IMR-90 (cell line): ENCODE data around the gene FLII.

ENCODE experiments used
- BHLHE40 ChIP-seq: fragments of 150-350 bp; IDR thresholded peaks from 2 replicates; pipeline ENCODE4 v1.6.1; 2016; ENCODE audit warnings: mild to moderate bottlenecking, low read depth, low read length
- CEBPB ChIP-seq: IDR thresholded peaks from 2 replicates; pipeline ENCODE4 v1.6.1; 2012; ENCODE audit warnings: low read depth, low read length, improper control_type of control experiment
- CHD1 ChIP-seq: IDR thresholded peaks from 2 replicates; pipeline ENCODE4 v1.6.1; 2012; ENCODE audit warnings: low read depth, low read length, improper control_type of control experiment
- MAZ ChIP-seq: IDR thresholded peaks from 2 replicates; pipeline ENCODE4 v1.6.1; 2012; ENCODE audit warnings: low read depth, mild to moderate bottlenecking, low read length, improper control_type of control experiment, moderate library complexity, borderline replicate concordance
- MXI1 ChIP-seq: IDR thresholded peaks from 2 replicates; pipeline ENCODE4 v1.6.1; 2012; ENCODE audit warnings: low read depth, mild to moderate bottlenecking, low read length, moderate library complexity, borderline replicate concordance
- POLR2A ChIP-seq: IDR thresholded peaks from 2 replicates; pipeline ENCODE4 v1.6.1; 2012; ENCODE audit warnings: mild to moderate bottlenecking, low read depth, low read length
- RAD21 ChIP-seq: IDR thresholded peaks from 2 replicates; pipeline ENCODE4 v1.6.1; 2012; ENCODE audit warnings: low read length, improper control_type of control experiment
- RCOR1 ChIP-seq: IDR thresholded peaks from 2 replicates; pipeline ENCODE4 v1.6.1; 2012; ENCODE audit warnings: mild to moderate bottlenecking, low read length, improper control_type of control experiment; ENCODE audit not compliant: insufficient replicate concordance
- RFX5 ChIP-seq: IDR thresholded peaks from 2 replicates; pipeline ENCODE4 v1.8.0; 2012; ENCODE audit warnings: low read depth, mild to moderate bottlenecking, low read length, moderate library complexity
- TF ChIP-seq, protein P1 (sequence below): conservative IDR thresholded peaks from 2 replicates; pipeline ENCODE4 v1.5.1; 2012; ENCODE audit warnings: mild to moderate bottlenecking, low read depth, low read length, improper control_type of control experiment
- TF ChIP-seq, protein P2 (sequence below): fragments of 150-350 bp; IDR thresholded peaks from 2 replicates; pipeline ENCODE4 v1.6.1; 2016; ENCODE audit warnings: low read depth, mild to moderate bottlenecking, low read length, moderate library complexity, borderline replicate concordance
- TF ChIP-seq, protein P3 (sequence below): fragments of 150-350 bp; IDR thresholded peaks from 2 replicates; pipeline ENCODE4 v1.6.1; 2017; ENCODE audit warnings: mild to moderate bottlenecking, antibody characterized with exemption, low read length, low read depth

DNA sequence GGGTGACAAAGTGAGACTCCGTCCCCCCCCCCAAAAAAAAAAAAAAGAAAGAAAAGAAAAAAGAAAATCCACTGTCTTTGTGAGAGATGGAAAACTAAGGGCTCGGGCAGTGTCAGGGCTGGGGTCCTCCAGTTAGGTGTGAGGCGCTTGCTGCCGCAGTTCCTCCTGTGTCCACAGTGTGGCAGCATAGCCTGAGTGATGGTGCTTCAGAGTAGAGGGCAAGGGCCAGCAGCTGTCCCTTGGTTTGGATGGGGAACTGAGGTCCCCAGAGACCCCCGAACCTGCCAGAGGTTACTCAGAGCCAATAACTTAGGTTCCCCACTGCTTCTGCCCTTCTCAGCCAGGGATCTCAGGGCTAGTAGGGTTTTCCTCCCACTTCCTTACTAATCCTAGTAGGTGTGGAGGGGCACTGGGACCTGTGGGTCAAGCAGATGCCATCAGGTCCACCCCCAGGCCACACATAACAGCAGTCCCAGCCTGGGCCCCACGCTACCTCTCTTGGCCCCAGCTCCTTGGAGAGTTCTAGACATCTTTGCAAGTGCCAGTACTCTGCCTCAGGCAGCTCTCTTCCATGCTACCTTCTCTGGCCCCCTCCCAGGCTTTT is 41.0 kb downstream of the FLII start:
- TF ChIP-seq CEBPB (no peak), POLR2A (no peak), RCOR1 (no peak), CHD1 (no peak), BHLHE40 (no peak), RFX5 (no peak), MXI1 (no peak), MAZ (no peak), RAD21 (peak; percentile 83)
- TF ChIP-seq, protein P1, sequence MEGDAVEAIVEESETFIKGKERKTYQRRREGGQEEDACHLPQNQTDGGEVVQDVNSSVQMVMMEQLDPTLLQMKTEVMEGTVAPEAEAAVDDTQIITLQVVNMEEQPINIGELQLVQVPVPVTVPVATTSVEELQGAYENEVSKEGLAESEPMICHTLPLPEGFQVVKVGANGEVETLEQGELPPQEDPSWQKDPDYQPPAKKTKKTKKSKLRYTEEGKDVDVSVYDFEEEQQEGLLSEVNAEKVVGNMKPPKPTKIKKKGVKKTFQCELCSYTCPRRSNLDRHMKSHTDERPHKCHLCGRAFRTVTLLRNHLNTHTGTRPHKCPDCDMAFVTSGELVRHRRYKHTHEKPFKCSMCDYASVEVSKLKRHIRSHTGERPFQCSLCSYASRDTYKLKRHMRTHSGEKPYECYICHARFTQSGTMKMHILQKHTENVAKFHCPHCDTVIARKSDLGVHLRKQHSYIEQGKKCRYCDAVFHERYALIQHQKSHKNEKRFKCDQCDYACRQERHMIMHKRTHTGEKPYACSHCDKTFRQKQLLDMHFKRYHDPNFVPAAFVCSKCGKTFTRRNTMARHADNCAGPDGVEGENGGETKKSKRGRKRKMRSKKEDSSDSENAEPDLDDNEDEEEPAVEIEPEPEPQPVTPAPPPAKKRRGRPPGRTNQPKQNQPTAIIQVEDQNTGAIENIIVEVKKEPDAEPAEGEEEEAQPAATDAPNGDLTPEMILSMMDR: peak; percentile 81
- TF ChIP-seq, protein P2, sequence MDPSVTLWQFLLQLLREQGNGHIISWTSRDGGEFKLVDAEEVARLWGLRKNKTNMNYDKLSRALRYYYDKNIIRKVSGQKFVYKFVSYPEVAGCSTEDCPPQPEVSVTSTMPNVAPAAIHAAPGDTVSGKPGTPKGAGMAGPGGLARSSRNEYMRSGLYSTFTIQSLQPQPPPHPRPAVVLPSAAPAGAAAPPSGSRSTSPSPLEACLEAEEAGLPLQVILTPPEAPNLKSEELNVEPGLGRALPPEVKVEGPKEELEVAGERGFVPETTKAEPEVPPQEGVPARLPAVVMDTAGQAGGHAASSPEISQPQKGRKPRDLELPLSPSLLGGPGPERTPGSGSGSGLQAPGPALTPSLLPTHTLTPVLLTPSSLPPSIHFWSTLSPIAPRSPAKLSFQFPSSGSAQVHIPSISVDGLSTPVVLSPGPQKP: no peak
- TF ChIP-seq, protein P3, sequence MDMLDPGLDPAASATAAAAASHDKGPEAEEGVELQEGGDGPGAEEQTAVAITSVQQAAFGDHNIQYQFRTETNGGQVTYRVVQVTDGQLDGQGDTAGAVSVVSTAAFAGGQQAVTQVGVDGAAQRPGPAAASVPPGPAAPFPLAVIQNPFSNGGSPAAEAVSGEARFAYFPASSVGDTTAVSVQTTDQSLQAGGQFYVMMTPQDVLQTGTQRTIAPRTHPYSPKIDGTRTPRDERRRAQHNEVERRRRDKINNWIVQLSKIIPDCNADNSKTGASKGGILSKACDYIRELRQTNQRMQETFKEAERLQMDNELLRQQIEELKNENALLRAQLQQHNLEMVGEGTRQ: no peak
